HCT116 (cell line): ENCODE measurements around the gene BORCS8. TPM values are rescaled to one million over a fixed set of nuclear protein-coding genes. Genes with fewer than 3 reads are reported as not detected.

Experiments
- ATAC-seq: fragments of 200-7000 bp; cut with Tn5 transposase; 2 replicates; pipeline ENCODE4 v1.9.1; 2020; ENCODE audit warnings: mild to moderate bottlenecking, moderate library complexity
- BruUV-seq: library from RNA; stranded (reverse); fragments of 400-500 nt; replicated peaks from 2 replicates; lab custom pipeline; 2021; lab: Mats Ljungman, UMichigan
- CTCF ChIA-PET: fragments of 300-600 bp; sonication (Branson Sonifier 250); formaldehyde crosslinking; loops from one replicate; lab custom pipeline; 2021; ENCODE audit warnings: antibody characterized with exemption; lab: Charles Lee
- POLR2A ChIA-PET: fragments of 300-600, 350-600 bp; sonication (Branson Sonifier 250); formaldehyde crosslinking; loops from one replicate; lab custom pipeline; 2021; ENCODE audit warnings: antibody characterized with exemption; lab: Charles Lee
- RAD21 ChIA-PET, 2 experiments: fragments of 300-600 bp; sonication (Branson Sonifier 250); formaldehyde crosslinking; loops; one replicate each; lab custom pipeline; 2023; ENCODE audit warnings: low total read pairs in 2 of 2; ENCODE audit not compliant: uncharacterized antibody in 2 of 2, unreplicated experiment in 2 of 2, low non-redundant PET in 1 of 2; lab: Charles Lee
- DNase-seq: peaks from one replicate; pipeline ENCODE4 v3.0.0-alpha.2; 2010; ENCODE audit warnings: low read depth, low spot score
- H2AFZ ChIP-seq: fragments of 200-600 bp; shearing (Covaris generic), sonication (generic); 2 replicates; pipeline ENCODE4 v1.6.1; 2017; ENCODE audit warnings: low read depth, mixed run types, mixed read lengths, antibody characterized with exemption, low read length; ENCODE audit not compliant: poor library complexity, severe bottlenecking
- H3K27ac ChIP-seq: 2 replicates; pipeline ENCODE4 v1.5.1; 2012; ENCODE audit warnings: low read depth, low read length
- H3K27me3 ChIP-seq: fragments of 200-600 bp; sonication (generic); 2 replicates; pipeline ENCODE4 v1.6.1; 2016; ENCODE audit warnings: mixed run types, low read length, mixed read lengths; ENCODE audit not compliant: insufficient read depth
- H3K36me3 ChIP-seq, 2 experiments: fragments of 200-500 bp in 1 of 2; fragments of 200-600 bp in 1 of 2; sonication (Bioruptor generic) in 1 of 2; sonication (generic) in 1 of 2; 2 replicates each; pipeline versions ENCODE4 v1.5.1 to v1.6.1; 2014 to 2016; ENCODE audit warnings: low read length in 2 of 2, inconsistent platforms in 1 of 2, mixed read lengths in 1 of 2, mixed run types in 1 of 2; ENCODE audit not compliant: insufficient read depth in 2 of 2, control insufficient read depth in 1 of 2
- H3K4me1 ChIP-seq, 2 experiments: fragments of 200-600 bp in 1 of 2; sonication (generic) in 1 of 2; 2 replicates each; pipeline versions ENCODE4 v1.5.1 to v1.6.1; 2012 to 2017; ENCODE audit warnings: low read length in 2 of 2, inconsistent platforms in 1 of 2, mild to moderate bottlenecking in 1 of 2, mixed read lengths in 1 of 2, mixed run types in 1 of 2, moderate library complexity in 1 of 2; ENCODE audit not compliant: insufficient read depth in 2 of 2, control insufficient read depth in 1 of 2
- H3K4me2 ChIP-seq: fragments of 200-600 bp; sonication (generic); 2 replicates; pipeline ENCODE4 v1.6.1; 2017; ENCODE audit warnings: mixed run types, low read length, mixed read lengths
- H3K4me3 ChIP-seq, 2 experiments: fragments of 200-600 bp in 1 of 2; sonication (generic) in 1 of 2; replicated peaks in 1 of 2; 2 replicates each; pipeline ENCODE4 v1.5.1; 2011 to 2016; ENCODE audit warnings: low read length in 2 of 2, control low read depth in 1 of 2, low read depth in 1 of 2, mild to moderate bottlenecking in 1 of 2, mixed read lengths in 1 of 2, mixed run types in 1 of 2
- H3K79me2 ChIP-seq: fragments of 200-600 bp; sonication (generic); 2 replicates; pipeline ENCODE4 v1.6.1; 2017; ENCODE audit warnings: mild to moderate bottlenecking, mixed run types, low read length, moderate library complexity, mixed read lengths; ENCODE audit not compliant: insufficient read depth
- H3K9ac ChIP-seq: fragments of 200-600 bp; sonication (generic); 2 replicates; pipeline ENCODE4 v1.6.1; 2016; ENCODE audit warnings: low read length, mixed read lengths
- H3K9me2 ChIP-seq: fragments of 200-600 bp; sonication (generic), shearing (Covaris generic); 2 replicates; pipeline ENCODE4 v1.6.1; 2017; ENCODE audit warnings: mixed run types, mild to moderate bottlenecking, moderate library complexity; ENCODE audit not compliant: insufficient read depth
- H3K9me3 ChIP-seq, 2 experiments: fragments of 200-500 bp in 1 of 2; fragments of 200-600 bp in 1 of 2; sonication (Bioruptor generic) in 1 of 2; sonication (generic) in 1 of 2; 2 replicates each; pipeline ENCODE4 v1.6.1; 2014 to 2017; ENCODE audit warnings: low read length in 2 of 2, mixed read lengths in 2 of 2, inconsistent platforms in 1 of 2, low read depth in 1 of 2, mild to moderate bottlenecking in 1 of 2, mixed run types in 1 of 2, moderate library complexity in 1 of 2; ENCODE audit not compliant: control insufficient read depth in 1 of 2, insufficient read depth in 1 of 2
- H4K20me1 ChIP-seq: fragments of 200-600 bp; sonication (generic), shearing (Covaris generic); 2 replicates; pipeline ENCODE4 v1.6.1; 2017; ENCODE audit warnings: mixed run types, mild to moderate bottlenecking, moderate library complexity; ENCODE audit not compliant: insufficient read depth
- CBX3 ChIP-seq: IDR thresholded peaks from 2 replicates; pipeline ENCODE4 v1.6.1; 2012; ENCODE audit warnings: low read depth
- ELF1 ChIP-seq: IDR thresholded peaks from 2 replicates; pipeline ENCODE4 v1.6.1; 2012; ENCODE audit warnings: low read depth, borderline replicate concordance
- FOSL1 ChIP-seq: IDR thresholded peaks from 2 replicates; pipeline ENCODE4 v1.6.1; 2012; ENCODE audit warnings: low read depth
- POLR2AphosphoS5 ChIP-seq: IDR thresholded peaks from 2 replicates; pipeline ENCODE4 v1.6.1; 2011; ENCODE audit warnings: mild to moderate bottlenecking, low read depth, low read length, moderate library complexity
- SP1 ChIP-seq: IDR thresholded peaks from 2 replicates; pipeline ENCODE4 v1.6.1; 2012; ENCODE audit warnings: low read depth
- YY1 ChIP-seq: IDR thresholded peaks from 2 replicates; pipeline ENCODE4 v1.6.1; 2011; ENCODE audit warnings: low read length, low read depth, moderate library complexity, mild to moderate bottlenecking; ENCODE audit not compliant: insufficient replicate concordance; ENCODE audit errors: extremely low read depth
- ZFX ChIP-seq: fragments of 450-650 bp; IDR thresholded peaks from 2 replicates; pipeline ENCODE4 v1.6.1; 2017
- intact Hi-C: fragments of 100-400 bp; cut with micrococcal nuclease; formaldehyde crosslinking; loops from 2 replicates; pipeline ENCODE4 v1.10.0; 2022
- total RNA-seq: library from RNA; stranded (reverse); gene quantifications from one replicate; pipeline ENCODE4 v1.2.1, GENCODE V29; 2021; ENCODE audit not compliant: unreplicated experiment
- TF ChIP-seq, protein P1 (sequence below): IDR thresholded peaks from 2 replicates; pipeline ENCODE4 v1.6.1; 2012; ENCODE audit warnings: low read depth
- TF ChIP-seq, protein P2 (sequence below): IDR thresholded peaks from 2 replicates; pipeline ENCODE4 v1.6.1; 2012
- TF ChIP-seq, protein P3 (sequence below), 3 experiments: fragments of 200-600 bp in 1 of 3; sonication (generic) in 1 of 3; IDR thresholded peaks in 2 of 3; conservative IDR thresholded peaks in 1 of 3; 2 replicates each; pipeline ENCODE4 v1.5.1; 2012 to 2017; ENCODE audit warnings: low read depth in 2 of 3, low read length in 2 of 3, antibody characterized with exemption in 1 of 3, borderline replicate concordance in 1 of 3, control low read depth in 1 of 3, mild to moderate bottlenecking in 1 of 3, mixed read lengths in 1 of 3, mixed run types in 1 of 3, moderate library complexity in 1 of 3; ENCODE audit not compliant: insufficient read depth in 1 of 3
- TF ChIP-seq, protein P4 (sequence below): IDR thresholded peaks from 2 replicates; pipeline ENCODE4 v1.6.1; 2011; ENCODE audit warnings: mild to moderate bottlenecking, low read length, moderate library complexity; ENCODE audit not compliant: insufficient replicate concordance; ENCODE audit errors: extremely low read depth
- TF ChIP-seq, protein P5 (sequence below): IDR thresholded peaks from 2 replicates; pipeline ENCODE4 v1.6.1; 2012

The BORCS8 gene
- total RNA-seq, 1 experiment from 2014 or later, result 17.1 TPM

DNA sequence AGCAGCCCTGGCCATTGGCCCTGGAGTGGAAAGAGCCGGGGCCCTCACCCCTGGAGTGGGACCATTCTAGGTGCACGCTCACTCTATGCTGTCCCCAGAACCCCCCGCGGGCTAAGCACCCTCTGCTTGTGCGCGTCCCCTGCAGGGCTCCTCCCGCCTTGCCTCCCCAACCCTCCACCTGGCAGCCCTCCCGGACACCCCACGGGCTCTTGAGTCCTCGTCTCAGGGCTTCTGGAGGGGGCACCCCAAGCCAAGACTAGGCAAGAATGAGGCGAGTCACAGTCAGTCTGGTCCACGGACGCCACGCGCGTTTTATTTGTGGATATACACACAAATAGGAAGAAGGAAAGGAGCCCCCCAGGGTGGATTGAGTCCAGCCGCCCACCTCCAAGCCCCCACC, 46.7 kb downstream of the BORCS8 start (continued):
- TF ChIP-seq, protein P1, sequence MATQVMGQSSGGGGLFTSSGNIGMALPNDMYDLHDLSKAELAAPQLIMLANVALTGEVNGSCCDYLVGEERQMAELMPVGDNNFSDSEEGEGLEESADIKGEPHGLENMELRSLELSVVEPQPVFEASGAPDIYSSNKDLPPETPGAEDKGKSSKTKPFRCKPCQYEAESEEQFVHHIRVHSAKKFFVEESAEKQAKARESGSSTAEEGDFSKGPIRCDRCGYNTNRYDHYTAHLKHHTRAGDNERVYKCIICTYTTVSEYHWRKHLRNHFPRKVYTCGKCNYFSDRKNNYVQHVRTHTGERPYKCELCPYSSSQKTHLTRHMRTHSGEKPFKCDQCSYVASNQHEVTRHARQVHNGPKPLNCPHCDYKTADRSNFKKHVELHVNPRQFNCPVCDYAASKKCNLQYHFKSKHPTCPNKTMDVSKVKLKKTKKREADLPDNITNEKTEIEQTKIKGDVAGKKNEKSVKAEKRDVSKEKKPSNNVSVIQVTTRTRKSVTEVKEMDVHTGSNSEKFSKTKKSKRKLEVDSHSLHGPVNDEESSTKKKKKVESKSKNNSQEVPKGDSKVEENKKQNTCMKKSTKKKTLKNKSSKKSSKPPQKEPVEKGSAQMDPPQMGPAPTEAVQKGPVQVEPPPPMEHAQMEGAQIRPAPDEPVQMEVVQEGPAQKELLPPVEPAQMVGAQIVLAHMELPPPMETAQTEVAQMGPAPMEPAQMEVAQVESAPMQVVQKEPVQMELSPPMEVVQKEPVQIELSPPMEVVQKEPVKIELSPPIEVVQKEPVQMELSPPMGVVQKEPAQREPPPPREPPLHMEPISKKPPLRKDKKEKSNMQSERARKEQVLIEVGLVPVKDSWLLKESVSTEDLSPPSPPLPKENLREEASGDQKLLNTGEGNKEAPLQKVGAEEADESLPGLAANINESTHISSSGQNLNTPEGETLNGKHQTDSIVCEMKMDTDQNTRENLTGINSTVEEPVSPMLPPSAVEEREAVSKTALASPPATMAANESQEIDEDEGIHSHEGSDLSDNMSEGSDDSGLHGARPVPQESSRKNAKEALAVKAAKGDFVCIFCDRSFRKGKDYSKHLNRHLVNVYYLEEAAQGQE, result no peak

DNA sequence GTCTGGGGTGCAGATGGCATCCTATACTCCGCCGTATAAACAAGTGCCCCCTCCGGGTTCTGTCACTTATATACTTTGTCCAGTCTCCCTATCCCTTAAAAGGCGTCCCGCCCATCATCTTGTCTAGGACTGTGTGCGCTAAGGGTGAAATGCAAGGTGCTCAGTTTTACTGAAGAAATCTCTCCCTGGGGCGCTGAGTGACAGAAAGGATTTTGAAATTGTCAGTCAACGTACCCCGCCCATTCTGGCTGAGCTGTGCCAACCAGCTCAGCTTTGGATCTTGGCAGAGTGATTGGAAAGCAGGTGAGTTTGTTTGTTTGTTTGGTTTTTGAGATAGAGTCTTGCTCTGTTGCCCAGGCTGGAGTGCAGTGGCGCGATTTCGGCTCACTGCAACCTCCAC, 49.6 kb downstream of the BORCS8 start:
- DNase-seq, result no peak
- no peaks in the 10 kb centered on the region for H3K9me3 ChIP-seq
- intact Hi-C loops, result no loop called here
- H3K9ac ChIP-seq, result no peak overlapping the region
- H3K4me1 ChIP-seq, result peaks cover 1 to 8% of the 10 kb centered on the region in 2 experiments; a peak in 3 of 4 replicates
- RAD21 ChIA-PET, result interaction anchor here in 1 of 2 experiments (1.1 kb wide), 1 partner anchor 88 kb away, joined by 3 read pairs; no protein-coding TSS in a partner anchor
- no peaks in the 10 kb centered on the region for H3K36me3 ChIP-seq
- no peaks in the 10 kb centered on the region for H4K20me1 ChIP-seq
- ATAC-seq, result no peak
- H3K27ac ChIP-seq, result no peak overlapping the region
- TF ChIP-seq, protein P2, sequence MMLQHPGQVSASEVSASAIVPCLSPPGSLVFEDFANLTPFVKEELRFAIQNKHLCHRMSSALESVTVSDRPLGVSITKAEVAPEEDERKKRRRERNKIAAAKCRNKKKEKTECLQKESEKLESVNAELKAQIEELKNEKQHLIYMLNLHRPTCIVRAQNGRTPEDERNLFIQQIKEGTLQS, result no peak
- no peak for TF ChIP-seq FOSL1
- no peak for TF ChIP-seq SP1
- TF ChIP-seq, protein P3, sequence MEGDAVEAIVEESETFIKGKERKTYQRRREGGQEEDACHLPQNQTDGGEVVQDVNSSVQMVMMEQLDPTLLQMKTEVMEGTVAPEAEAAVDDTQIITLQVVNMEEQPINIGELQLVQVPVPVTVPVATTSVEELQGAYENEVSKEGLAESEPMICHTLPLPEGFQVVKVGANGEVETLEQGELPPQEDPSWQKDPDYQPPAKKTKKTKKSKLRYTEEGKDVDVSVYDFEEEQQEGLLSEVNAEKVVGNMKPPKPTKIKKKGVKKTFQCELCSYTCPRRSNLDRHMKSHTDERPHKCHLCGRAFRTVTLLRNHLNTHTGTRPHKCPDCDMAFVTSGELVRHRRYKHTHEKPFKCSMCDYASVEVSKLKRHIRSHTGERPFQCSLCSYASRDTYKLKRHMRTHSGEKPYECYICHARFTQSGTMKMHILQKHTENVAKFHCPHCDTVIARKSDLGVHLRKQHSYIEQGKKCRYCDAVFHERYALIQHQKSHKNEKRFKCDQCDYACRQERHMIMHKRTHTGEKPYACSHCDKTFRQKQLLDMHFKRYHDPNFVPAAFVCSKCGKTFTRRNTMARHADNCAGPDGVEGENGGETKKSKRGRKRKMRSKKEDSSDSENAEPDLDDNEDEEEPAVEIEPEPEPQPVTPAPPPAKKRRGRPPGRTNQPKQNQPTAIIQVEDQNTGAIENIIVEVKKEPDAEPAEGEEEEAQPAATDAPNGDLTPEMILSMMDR (IDR thresholded peaks at IDR 0.05 in 2 of 3, conservative IDR thresholded peaks at IDR 0.05 in 1 of 3; ENCODE audit: borderline replicate concordance in 1 of 3, insufficient read depth in 1 of 3, low read depth in 2 of 3, low read length in 2 of 3), result no peak
- TF ChIP-seq ZFX, result no peak
- TF ChIP-seq, protein P4, sequence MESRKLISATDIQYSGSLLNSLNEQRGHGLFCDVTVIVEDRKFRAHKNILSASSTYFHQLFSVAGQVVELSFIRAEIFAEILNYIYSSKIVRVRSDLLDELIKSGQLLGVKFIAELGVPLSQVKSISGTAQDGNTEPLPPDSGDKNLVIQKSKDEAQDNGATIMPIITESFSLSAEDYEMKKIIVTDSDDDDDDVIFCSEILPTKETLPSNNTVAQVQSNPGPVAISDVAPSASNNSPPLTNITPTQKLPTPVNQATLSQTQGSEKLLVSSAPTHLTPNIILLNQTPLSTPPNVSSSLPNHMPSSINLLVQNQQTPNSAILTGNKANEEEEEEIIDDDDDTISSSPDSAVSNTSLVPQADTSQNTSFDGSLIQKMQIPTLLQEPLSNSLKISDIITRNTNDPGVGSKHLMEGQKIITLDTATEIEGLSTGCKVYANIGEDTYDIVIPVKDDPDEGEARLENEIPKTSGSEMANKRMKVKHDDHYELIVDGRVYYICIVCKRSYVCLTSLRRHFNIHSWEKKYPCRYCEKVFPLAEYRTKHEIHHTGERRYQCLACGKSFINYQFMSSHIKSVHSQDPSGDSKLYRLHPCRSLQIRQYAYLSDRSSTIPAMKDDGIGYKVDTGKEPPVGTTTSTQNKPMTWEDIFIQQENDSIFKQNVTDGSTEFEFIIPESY, result no peak
- TF ChIP-seq, protein P5, sequence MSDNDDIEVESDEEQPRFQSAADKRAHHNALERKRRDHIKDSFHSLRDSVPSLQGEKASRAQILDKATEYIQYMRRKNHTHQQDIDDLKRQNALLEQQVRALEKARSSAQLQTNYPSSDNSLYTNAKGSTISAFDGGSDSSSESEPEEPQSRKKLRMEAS, result no peak
- no peak for TF ChIP-seq YY1
- TF ChIP-seq POLR2AphosphoS5, result no peak
- TF ChIP-seq, protein P1, result no peak
- no peak for TF ChIP-seq ELF1
- TF ChIP-seq CBX3, result no peak
- no peaks in the 10 kb centered on the region for H3K9me2 ChIP-seq
- CTCF ChIA-PET, result interaction anchor here (1.6 kb wide), 1 partner anchor 87 kb away, joined by 3 read pairs; no protein-coding TSS in a partner anchor
- POLR2A ChIA-PET, result no interaction called here
- no peaks in the 10 kb centered on the region for H3K27me3 ChIP-seq
- H2AFZ ChIP-seq, result no peak overlapping the region
- BruUV-seq, result no TSS peak
- H3K4me3 ChIP-seq, result no peak overlapping the region
- no peak overlapping the region for H3K4me2 ChIP-seq
- H3K79me2 ChIP-seq, result peaks cover 9% of the 10 kb centered on the region
